A673 (cell line): ENCODE measurements around the gene MUC22. TPM values are rescaled to one million over a fixed set of nuclear protein-coding genes. Genes with fewer than 3 reads are reported as not detected.

ENCODE experiments used
- BruUV-seq: library from RNA; stranded (reverse); fragments of 400-500 nt; replicated peaks from 2 replicates; lab custom pipeline; 2021; lab: Mats Ljungman, UMichigan
- CTCF ChIA-PET: fragments of 300-600 bp; sonication (Branson Sonifier 250); formaldehyde crosslinking; loops from one replicate; lab custom pipeline; 2022; ENCODE audit warnings: antibody characterized with exemption; lab: Charles Lee
- POLR2A ChIA-PET: fragments of 300-600 bp; sonication (Branson Sonifier 250); formaldehyde crosslinking; loops from one replicate; lab custom pipeline; 2022; ENCODE audit warnings: antibody characterized with exemption; ENCODE audit not compliant: low non-redundant PET; lab: Charles Lee
- DNase-seq: peaks from one replicate; pipeline ENCODE4 v3.0.0-alpha.2; 2015; ENCODE audit warnings: low spot score
- H3K27ac ChIP-seq: fragments of 200-600 bp; sonication (generic); 2 replicates; pipeline ENCODE4 v1.5.1; 2016; ENCODE audit warnings: mixed run types, low read depth, mild to moderate bottlenecking, mixed read lengths, antibody characterized with exemption, low read length; ENCODE audit not compliant: poor library complexity, severe bottlenecking
- H3K27me3 ChIP-seq: fragments of 200-600 bp; sonication (generic); replicated peaks from 2 replicates; pipeline ENCODE4 v1.6.1; 2017; ENCODE audit warnings: mixed run types, low read depth, mild to moderate bottlenecking, mixed read lengths, antibody characterized with exemption, low read length; ENCODE audit not compliant: insufficient read depth, poor library complexity
- H3K36me3 ChIP-seq: fragments of 200-600 bp; sonication (generic); 2 replicates; pipeline ENCODE4 v1.6.1; 2016; ENCODE audit warnings: mixed run types, mild to moderate bottlenecking, mixed read lengths, antibody characterized with exemption, low read length; ENCODE audit not compliant: insufficient read depth, poor library complexity, severe bottlenecking
- H3K4me1 ChIP-seq: fragments of 200-600 bp; sonication (generic); 2 replicates; pipeline ENCODE4 v1.6.1; 2017; ENCODE audit warnings: mixed run types, mild to moderate bottlenecking, mixed read lengths, antibody characterized with exemption, low read length; ENCODE audit not compliant: insufficient read depth, poor library complexity, severe bottlenecking
- H3K4me3 ChIP-seq: fragments of 200-600 bp; sonication (generic); 2 replicates; pipeline ENCODE4 v1.5.1; 2016; ENCODE audit warnings: low read depth, mixed run types, mild to moderate bottlenecking, mixed read lengths, low read length; ENCODE audit not compliant: poor library complexity, severe bottlenecking
- H3K9me3 ChIP-seq: fragments of 200-600 bp; sonication (generic); 2 replicates; pipeline ENCODE4 v1.6.1; 2016; ENCODE audit warnings: mixed run types, low read depth, mild to moderate bottlenecking, mixed read lengths, antibody characterized with exemption, low read length; ENCODE audit not compliant: poor library complexity, severe bottlenecking
- CTCF ChIP-seq: fragments of 300-800, 200-600 bp; sonication (generic); conservative IDR thresholded peaks from 2 replicates; pipeline ENCODE4 v1.5.1; 2017; ENCODE audit warnings: low read depth, mild to moderate bottlenecking, antibody characterized with exemption, low read length, moderate library complexity, mixed read lengths
- EZH2 ChIP-seq: fragments of 200-600 bp; sonication (generic); IDR thresholded peaks from 2 replicates; pipeline ENCODE4 v1.6.1; 2017; ENCODE audit warnings: borderline replicate concordance, low read depth, mild to moderate bottlenecking, mixed read lengths, antibody characterized with exemption, low read length; ENCODE audit not compliant: poor library complexity, severe bottlenecking
- intact Hi-C: fragments of 100-400 bp; cut with micrococcal nuclease; formaldehyde crosslinking; loops from one replicate; pipeline ENCODE4 v1.10.0; 2022; ENCODE audit not compliant: unreplicated experiment
- total RNA-seq: library from RNA; stranded (reverse); gene quantifications from 2 replicates; pipeline ENCODE4 v1.2.3, GENCODE V29; 2021

Gene MUC22
- total RNA-seq, 1 experiment from 2014 or later: not detected

- ChIA-PET POLR2A (no interaction called here), CTCF (interaction anchor here (0.8 to 3.3 kb wide), 2 partner anchors 154 to 239 kb away, joined by 3 to 37 read pairs; partner anchors contain the start of gene VARS2)
- Histone ChIP-seq H3K4me1 (peaks cover 9% of the 10 kb centered on the region), H3K36me3 (no peaks in the 10 kb centered on the region), H3K9me3 (no peaks in the 10 kb centered on the region), H3K4me3 (no peak overlapping the region), H3K27me3 (no peaks in the 10 kb centered on the region), H3K27ac (no peak overlapping the region)
- peak; percentile 88 for DNase-seq
- intact Hi-C loops: no loop called here
- no TSS peak for BruUV-seq
- no peak for TF ChIP-seq EZH2
- peak; percentile 93 for TF ChIP-seq CTCF
Observed at GRCh38 chr6:31068669-31069340, 58.5 kb downstream of the MUC22 start.

GRCh38 chr6:31070711-31071197 lies 60.5 kb downstream of the MUC22 start:
- no peaks in the 10 kb centered on the region for H3K27me3 ChIP-seq
- DNase-seq: peak; percentile 79
- no peak overlapping the region for H3K4me3 ChIP-seq
- H3K9me3 ChIP-seq: no peaks in the 10 kb centered on the region
- intact Hi-C loops: loop anchor here (1.0 to 5.0 kb wide), 2 partner anchors 155 to 243 kb away; no protein-coding TSS in a partner anchor
- BruUV-seq: no TSS peak
- H3K27ac ChIP-seq: no peak overlapping the region
- H3K4me1 ChIP-seq: peaks cover 9% of the 10 kb centered on the region
- no peaks in the 10 kb centered on the region for H3K36me3 ChIP-seq
- ChIA-PET POLR2A (no interaction called here), CTCF (interaction anchor here (0.5 to 3.3 kb wide), 13 partner anchors 9 to 589 kb away, joined by 3 to 37 read pairs (median 4); partner anchors contain the start of genes MUCL3 and VARS2)
- peak; percentile 73 for TF ChIP-seq CTCF
- TF ChIP-seq EZH2: no peak

- no peak for TF ChIP-seq EZH2
- TF ChIP-seq CTCF: no peak
- intact Hi-C loops: loop anchor here (5.0 kb wide), 1 partner anchor 247 kb away; no protein-coding TSS in a partner anchor
- Histone ChIP-seq H3K27ac (no peak overlapping the region), H3K4me3 (no peak overlapping the region), H3K9me3 (no peaks in the 10 kb centered on the region), H3K4me1 (peaks cover 9% of the 10 kb centered on the region), H3K36me3 (no peaks in the 10 kb centered on the region), H3K27me3 (no peaks in the 10 kb centered on the region)
- ChIA-PET CTCF (interaction anchor here (1.0 to 1.2 kb wide), 2 partner anchors 13 to 158 kb away, joined by 3 read pairs; no protein-coding TSS in a partner anchor), POLR2A (no interaction called here)
- BruUV-seq: no TSS peak
- no peak for DNase-seq
Observed at GRCh38 chr6:31074401-31074800, 64.1 kb downstream of the MUC22 start.
